NB4 (cell line): ENCODE results near the gene TTN.

ENCODE experiments used
- DNase-seq: peaks from one replicate; pipeline ENCODE4 v3.0.0; 2010; ENCODE audit warnings: low read depth
- H3K4me3 ChIP-seq: one replicate; pipeline ENCODE4 v1.5.1; 2011; ENCODE audit warnings: mild to moderate bottlenecking, low read depth, low read length, moderate library complexity
- CTCF ChIP-seq: IDR thresholded peaks from one replicate; pipeline ENCODE4 v1.5.1; 2012; ENCODE audit warnings: low read depth, low read length
- MAX ChIP-seq: IDR thresholded peaks from 2 replicates; pipeline ENCODE4 v1.6.1; 2011; ENCODE audit warnings: low read depth, low read length
- MYC ChIP-seq: IDR thresholded peaks from 2 replicates; pipeline ENCODE4 v1.6.1; 2011; ENCODE audit warnings: low read depth, low read length
- POLR2A ChIP-seq: IDR thresholded peaks from 2 replicates; pipeline ENCODE4 v1.6.1; 2011; ENCODE audit warnings: mild to moderate bottlenecking; ENCODE audit not compliant: insufficient read length; ENCODE audit errors: extremely low read depth

The TTN gene

GRCh38 chr2:178844701-178845100 is 37.5 kb upstream of the TTN start:
- H3K4me3 ChIP-seq = no peak overlapping the region
- DNase-seq = no peak
- TF ChIP-seq POLR2A (no peak), MAX (no peak), MYC (no peak), CTCF (no peak)

- TF ChIP-seq MYC = no peak
- TF ChIP-seq CTCF = no peak
- TF ChIP-seq POLR2A = no peak
- DNase-seq = no peak
- no peak overlapping the region for H3K4me3 ChIP-seq
These were observed 37.0 kb upstream of the TTN start for GRCh38 chr2:178844269-178844668.

GRCh38 chr2:178843697-178844096 is 36.5 kb upstream of the TTN start:
- TF ChIP-seq MYC (no peak), POLR2A (no peak), CTCF (no peak), MAX (no peak)
- DNase-seq = no peak
- no peak overlapping the region for H3K4me3 ChIP-seq

GRCh38 chr2:178836807-178837206 is 29.6 kb upstream of the TTN start:
- no peak for TF ChIP-seq POLR2A
- no peak for TF ChIP-seq CTCF
- TF ChIP-seq MYC = no peak
- TF ChIP-seq MAX = no peak
- no peak overlapping the region for H3K4me3 ChIP-seq

GRCh38 chr2:178834086-178834485 is 26.9 kb upstream of the TTN start:
- DNase-seq = no peak
- H3K4me3 ChIP-seq = no peak overlapping the region
- TF ChIP-seq CTCF (no peak), MYC (no peak), MAX (no peak), POLR2A (no peak)

More at GRCh38 chr2:178836807-178837206, 29.6 kb upstream of the TTN start:
- DNase-seq = no peak

- no peak for DNase-seq
- H3K4me3 ChIP-seq = no peak overlapping the region
- no peak for TF ChIP-seq POLR2A
- no peak for TF ChIP-seq MYC
These were observed 26.2 kb upstream of the TTN start for GRCh38 chr2:178833382-178833781.

GRCh38 chr2:178830451-178830850 is 23.2 kb upstream of the TTN start:
- H3K4me3 ChIP-seq = no peak overlapping the region
- TF ChIP-seq CTCF (no peak), POLR2A (no peak), MAX (no peak), MYC (no peak)
- no peak for DNase-seq
